Mesenteric fat pad (tissue), 1 donor: Measurements from ENCODE around the gene ZNF205. TPM values are rescaled to one million over a fixed set of nuclear protein-coding genes. Genes with fewer than 3 reads are reported as not detected.

ENCODE experiments used
- DNase-seq: peaks from one replicate; pipeline ENCODE4 v3.0.0-alpha.2; 2020; ENCODE audit warnings: low spot score
- total RNA-seq: library from RNA; stranded (reverse); fragmentation: NEBNext Ultra II Directional; extraction: Animal tissue kit (Norgen Biotek cat#: 25700); gene quantifications from one replicate; pipeline ENCODE4 v1.2.1, GENCODE V29; 2021
- donor health status: DM: yes; HTN: yes; CAD: no.

The ZNF205 gene
- total RNA-seq, 1 donor from 2014 or later = 6.1 TPM

DNA sequence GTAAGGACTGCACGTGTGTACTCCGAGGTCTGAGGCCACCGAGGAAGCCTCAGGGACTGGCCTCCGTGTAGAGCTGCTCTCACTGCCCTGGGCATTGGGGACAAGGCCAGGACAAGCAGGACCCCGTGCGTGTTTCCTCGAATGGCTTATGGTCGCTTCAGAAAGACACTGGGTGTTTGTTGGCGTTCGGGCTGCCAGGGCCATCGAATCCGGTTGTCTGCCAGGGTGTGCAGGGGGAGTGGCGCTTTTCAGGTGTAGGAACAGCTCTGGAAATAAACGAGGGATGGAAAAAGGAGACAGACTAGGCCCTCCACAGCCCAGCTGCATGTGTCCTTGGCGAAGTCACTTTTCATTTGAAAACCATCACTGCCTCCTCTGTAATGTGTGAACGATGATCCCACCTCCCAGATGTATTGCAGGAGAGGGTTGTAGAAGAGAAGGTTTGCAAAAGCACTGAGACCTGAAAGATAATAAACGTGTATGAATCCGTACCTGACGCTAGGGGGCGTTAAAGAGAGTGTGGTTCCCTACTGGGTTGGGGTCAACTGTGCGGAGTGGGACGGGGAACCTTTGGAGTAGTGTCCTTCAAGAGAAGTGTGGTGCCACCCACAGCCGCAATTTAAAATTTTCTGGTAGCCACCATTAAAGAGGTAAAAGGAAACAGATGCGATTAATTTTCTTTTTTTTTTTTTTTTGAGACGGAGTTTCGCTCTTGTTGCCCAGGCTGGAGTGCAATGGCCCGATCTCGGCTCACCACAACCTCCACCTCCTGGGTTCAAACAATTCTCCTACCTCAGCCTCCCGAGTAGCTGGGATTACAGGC is 11.2 kb upstream of the ZNF205 start:
- DNase-seq = no peak

DNA sequence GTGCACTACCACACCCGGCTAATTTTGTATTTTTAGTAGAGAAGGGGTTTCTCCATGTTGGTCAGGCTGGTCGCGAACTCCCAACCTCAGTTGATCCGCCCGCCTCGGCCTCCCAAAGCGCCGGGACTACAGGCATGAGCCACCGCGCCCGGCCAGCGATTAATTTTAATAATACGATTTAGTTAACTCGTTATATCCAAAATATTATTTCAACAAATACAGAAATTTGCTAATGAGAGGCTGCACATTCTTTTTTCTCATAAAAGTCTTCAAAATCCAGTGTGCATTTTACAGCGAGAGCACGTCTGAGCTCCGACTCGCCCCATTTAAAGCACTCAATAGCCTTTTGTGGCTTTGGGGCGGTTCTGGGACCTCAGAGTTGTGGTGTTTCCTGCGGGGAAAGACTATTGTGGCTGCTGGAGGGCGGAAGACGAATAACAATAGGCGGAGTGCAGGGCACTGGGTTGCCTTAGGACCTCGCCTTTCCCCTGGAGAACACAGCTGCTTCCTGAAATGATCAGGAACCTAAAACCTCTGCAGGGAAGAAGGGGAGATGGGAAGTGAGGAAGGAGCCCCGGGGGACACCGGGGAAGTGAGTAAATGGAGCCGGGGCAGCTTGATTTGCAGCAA is 10.4 kb upstream of the ZNF205 start:
- no peak for DNase-seq

DNA sequence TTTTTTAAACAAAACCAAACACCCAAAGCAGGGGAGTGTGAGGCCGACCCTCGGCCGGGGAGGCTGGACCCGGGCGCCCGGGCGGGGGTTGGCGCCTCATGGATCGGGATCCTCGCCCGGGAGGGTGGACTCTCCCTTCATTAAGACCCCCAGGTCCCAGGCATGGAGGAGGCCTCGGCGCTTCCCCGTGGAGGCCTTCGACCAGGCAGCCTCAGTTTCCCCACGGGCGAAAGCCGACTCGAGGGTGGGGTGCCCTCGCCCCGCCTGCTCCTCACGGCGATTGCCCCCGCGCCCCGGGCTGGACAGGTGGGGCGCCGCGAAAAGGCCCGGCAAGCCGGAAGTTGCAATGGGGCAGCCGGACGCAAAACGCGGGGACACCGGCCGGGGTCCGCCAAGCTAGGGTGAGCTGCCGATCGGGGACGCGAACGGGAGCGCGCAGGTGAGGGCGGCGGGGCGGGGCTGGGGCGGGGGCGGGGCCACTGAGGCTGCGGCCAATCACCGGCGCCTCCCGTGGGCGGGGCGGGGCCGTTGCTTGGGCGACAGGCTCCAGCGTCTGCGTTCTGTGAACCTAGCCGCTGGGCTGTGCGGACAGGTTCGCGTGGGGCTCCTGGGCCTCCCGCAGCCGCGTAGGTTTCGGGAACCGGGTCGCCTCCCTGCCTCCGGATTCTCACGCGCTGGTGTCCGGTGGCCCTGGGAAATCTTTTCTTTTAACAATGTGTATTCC is 6.0 kb upstream of the ZNF205 start:
- DNase-seq = peak; percentile 97

DNA sequence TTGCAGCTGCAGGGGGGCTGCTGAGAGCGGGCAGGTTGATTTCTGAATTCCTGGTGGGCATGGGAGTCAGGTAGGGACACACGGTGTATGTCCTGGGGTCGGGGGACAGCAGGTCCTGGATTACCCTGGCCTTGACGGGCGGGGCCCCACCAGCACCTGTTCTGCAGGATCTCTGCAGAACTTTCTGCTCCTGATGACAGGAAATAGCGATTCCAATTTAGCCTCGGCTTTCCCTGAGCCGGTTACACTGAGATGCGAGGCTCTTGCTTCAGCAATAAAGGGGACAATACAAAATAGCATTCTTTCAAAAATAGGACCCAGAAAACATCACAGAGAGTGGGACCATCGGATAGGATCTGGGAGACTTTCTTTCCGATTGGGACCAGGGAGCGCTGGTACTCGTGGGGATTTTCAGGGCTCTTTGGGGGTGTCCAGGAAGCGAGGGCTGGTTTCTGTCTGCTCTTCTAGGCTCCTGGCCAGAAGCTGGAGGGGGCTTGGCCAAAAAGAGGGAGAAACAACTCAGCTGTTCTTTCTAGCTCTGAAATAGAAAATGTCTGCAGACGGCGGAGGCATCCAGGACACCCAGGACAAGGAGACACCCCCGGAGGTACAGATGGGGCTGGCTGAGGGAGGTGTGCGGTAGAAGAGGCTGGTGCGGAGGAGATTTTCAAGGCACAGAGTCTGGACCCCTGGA is 642 bp downstream of the ZNF205 start:
- DNase-seq = no peak

DNA sequence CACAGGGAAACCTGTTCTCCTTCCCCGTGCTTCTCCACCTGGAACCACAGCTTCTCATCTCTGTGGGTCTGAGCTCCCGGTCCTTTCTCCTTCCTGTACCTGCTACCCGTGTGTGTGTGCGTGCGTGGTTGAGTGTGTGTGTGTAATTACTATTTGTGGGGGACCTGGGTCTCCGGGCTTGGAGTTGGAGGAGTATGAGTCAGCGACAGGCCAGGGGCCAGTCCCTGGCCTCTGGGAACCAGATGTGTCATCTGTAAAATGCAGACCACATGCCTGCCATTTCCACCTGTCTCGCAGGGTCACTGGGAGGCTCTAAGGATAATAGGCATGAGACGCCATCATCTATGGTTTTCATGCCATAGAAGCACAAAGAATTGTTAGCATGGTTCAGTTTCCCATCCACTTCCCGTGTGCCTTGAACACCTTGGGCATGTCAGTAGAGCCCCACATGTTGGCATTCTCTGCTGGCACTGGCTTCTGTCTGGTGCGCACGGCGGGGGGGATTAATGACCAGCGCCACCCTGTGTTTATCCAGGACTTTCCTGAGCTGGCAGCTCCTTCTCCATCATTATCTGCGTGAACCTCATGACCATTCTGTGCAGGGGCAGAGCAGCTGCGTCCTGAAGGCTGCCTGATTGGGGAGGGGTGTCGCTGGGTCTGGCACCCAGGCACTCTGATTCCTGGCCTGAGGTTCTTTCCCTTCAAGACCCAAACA is 1.5 kb downstream of the ZNF205 start:
- no peak for DNase-seq

DNA sequence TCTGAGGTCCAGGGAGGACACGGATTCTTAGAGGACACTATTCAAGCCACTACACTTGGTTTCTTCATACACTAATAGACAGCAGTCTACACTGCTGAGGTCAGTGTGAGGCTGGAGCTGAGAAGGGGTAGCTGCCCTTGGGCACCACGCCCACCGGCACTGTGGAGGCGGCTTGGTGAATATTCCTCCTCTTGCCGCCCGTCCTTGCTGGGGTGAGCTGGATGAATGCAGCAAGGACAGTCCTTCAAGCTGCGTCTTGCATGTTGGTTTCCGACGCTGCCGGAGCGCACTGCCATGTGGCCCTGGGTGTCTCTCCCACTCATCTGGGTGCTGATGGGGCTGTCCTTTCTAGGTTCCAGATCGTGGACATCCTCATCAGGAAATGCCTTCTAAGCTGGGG is 2.6 kb downstream of the ZNF205 start:
- DNase-seq = no peak

DNA sequence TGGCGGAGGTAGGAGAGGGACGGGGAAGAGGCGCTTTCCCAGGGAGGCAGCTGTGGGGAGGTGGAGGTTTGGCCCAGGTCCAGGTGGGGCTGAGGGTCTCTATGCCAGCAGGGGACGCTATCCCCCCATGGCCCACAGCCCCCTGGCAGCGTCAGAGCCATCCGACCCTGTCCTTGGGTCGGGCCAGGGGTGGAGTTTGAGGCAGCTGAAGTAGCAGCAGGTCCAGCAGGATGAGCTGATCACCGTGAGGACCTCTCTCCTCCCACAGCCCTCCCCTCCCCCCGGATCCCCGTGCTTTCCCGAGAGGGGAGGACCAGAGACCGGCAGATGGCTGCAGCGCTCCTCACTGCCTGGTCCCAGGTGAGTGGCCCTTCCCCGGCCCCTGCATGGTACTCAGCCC is 3.2 kb downstream of the ZNF205 start:
- DNase-seq = no peak

DNA sequence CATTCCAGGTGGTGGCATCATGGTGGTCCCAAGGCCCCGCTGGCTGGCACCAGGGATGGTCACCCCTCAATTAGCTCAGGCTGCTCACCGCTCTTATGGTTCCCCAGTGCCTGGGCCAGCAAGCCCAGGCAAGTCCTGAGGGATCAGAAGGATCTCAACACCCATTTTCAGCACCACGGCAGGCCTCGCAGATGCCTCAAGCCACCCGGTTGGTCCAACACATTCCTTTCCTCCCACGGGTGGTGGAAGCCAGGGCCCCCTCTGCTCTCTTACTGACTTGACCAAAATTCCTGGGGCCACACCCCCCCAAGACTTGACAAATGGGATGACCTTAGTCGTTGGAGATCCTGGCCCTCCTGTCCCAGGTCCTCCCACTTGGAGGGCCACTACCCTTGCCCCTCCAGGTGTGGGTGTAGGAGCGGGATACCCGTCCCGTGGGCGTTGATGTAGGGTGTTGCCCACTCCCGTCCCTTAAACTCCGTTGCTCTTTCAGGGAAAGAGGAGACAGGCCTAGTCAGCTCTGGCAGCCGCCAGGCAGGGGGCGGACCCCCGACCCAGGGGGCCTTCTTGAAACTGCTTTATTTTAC is 5.9 kb downstream of the ZNF205 start:
- DNase-seq = no peak

DNA sequence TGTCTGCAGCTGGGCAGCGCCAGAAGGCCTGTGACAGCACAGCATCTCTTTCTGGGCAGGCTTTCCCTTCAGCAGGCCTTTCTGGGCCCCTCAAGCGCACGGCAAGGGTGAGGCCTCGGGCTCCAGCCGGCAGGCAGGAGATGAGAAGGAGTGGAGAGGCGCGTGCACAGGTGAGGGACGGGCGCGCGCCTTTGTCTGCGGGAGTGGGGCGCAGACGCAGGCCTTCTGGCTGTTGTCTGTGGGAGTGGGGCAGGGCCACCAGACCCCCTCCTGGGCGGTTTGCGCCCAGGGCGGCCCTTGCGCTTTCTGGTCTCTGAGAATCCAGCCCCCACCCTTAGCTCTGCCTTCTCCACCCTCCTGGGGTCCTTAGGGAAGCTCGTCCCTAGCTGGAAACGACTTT is 6.5 kb downstream of the ZNF205 start:
- DNase-seq = no peak

DNA sequence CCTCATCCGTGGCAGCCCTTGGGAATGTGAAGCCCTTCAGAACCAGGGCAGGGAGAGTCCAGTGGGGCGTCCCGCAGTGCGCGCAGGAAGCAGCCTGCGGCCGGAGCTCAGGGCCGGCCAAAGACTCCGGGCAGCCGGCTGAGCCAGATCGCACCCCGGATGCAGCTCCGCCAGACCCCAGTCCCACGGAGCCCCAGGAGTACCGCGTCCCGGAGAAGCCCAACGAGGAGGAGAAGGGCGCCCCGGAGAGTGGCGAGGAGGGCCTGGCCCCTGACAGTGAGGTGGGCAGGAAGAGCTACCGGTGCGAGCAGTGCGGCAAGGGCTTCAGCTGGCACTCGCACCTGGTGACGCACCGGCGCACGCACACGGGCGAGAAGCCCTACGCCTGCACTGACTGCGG is 6.9 kb downstream of the ZNF205 start:
- DNase-seq = no peak

DNA sequence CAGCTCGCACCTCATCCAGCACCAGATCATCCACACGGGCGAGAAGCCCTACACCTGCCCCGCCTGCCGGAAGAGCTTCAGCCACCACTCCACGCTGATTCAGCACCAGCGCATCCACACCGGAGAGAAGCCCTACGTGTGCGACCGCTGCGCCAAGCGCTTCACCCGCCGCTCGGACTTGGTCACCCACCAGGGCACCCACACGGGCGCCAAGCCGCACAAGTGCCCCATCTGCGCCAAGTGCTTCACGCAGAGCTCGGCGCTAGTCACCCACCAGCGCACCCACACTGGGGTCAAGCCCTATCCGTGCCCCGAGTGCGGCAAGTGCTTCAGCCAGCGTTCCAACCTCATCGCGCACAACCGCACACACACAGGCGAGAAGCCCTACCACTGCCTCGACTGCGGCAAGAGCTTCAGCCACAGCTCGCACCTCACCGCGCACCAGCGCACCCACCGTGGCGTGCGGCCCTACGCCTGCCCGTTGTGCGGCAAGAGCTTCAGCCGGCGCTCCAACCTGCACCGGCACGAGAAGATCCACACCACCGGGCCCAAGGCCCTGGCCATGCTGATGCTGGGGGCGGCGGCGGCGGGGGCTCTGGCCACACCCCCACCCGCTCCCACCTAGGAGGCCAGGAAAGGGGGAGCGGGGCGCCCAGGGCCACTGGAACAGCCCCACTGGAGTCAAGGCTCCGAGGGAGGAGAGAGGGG is 7.5 kb downstream of the ZNF205 start:
- DNase-seq = no peak

DNA sequence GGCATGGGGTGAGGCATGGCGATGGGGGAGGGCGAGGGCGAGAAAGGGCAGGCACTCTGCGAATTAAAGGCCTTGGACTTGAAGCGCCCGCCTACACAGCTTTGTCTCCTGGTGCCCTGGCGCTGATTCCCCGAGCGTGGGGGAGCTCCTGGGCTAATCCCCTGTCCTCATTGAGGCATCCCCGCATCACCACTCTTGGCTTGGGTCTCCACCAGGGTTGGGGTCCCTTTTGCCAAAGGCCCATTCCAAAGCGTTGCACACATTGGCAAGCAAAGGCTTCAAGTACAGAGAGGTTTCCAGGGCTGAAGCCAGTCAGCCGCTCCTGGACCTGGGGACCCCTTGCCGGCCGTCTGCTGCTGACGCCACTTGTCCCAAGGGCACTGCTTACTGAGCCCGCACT is 8.0 kb downstream of the ZNF205 start:
- no peak for DNase-seq

DNA sequence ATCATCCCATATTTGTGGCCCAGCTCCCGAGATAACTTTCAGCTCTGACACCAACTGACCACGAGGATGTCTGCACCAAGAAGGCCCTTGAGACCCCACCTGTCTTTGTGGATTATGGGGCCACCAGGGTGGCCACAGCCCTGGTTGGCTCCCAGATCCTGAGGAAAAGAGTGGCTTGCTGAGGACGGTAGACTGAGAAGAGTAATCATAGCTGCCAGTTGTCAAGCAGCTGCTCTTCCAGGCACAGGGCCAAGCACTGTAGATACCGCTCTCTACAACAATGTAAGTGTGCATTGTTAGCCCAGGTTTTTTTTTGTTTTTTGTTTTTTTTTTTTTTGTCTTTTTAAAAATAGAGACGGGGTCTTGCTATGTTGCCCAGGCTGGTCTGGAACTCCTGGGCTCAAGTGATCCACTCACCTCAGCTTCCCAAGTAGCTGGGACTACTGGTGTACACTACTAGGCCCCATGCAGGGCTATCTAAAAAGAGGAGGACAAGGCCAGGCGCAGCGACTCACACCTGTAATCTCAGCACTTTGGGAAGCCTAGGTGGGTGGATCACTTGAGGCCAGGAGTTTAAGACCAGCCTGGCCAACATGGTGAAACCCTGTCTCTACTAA is 9.6 kb downstream of the ZNF205 start:
- no peak for DNase-seq

DNA sequence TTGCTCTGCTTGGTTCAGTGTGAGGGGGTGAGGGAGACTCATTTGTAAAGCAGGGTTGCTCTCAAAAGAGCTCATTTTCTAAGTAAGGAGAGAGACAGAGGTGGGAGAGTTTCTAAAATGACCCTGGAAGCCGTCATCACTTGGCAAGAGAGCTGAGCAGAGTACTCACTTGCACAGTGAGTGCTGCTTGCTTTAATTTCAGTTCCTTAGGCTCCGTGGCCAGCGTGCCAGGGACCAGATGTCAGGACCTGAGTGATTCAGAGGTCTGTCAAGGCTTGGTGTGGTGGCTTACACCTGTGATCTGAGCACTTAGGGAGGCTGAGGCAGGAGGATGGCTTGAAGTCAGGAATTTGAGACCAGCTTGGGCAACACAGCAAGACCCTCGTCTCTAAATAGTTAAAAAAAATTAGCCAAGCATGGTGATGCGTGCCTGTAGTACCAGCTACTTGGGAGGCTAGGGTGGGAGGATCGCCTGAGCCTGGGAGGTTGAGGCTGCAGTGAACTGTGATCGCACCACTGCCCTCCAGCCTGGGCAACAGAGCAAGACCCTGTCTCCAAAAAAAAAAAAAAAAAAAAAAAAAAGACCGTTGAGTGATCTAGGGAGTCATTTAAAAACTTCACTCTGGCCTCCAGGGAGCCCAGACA is 10.7 kb downstream of the ZNF205 start:
- no peak for DNase-seq

DNA sequence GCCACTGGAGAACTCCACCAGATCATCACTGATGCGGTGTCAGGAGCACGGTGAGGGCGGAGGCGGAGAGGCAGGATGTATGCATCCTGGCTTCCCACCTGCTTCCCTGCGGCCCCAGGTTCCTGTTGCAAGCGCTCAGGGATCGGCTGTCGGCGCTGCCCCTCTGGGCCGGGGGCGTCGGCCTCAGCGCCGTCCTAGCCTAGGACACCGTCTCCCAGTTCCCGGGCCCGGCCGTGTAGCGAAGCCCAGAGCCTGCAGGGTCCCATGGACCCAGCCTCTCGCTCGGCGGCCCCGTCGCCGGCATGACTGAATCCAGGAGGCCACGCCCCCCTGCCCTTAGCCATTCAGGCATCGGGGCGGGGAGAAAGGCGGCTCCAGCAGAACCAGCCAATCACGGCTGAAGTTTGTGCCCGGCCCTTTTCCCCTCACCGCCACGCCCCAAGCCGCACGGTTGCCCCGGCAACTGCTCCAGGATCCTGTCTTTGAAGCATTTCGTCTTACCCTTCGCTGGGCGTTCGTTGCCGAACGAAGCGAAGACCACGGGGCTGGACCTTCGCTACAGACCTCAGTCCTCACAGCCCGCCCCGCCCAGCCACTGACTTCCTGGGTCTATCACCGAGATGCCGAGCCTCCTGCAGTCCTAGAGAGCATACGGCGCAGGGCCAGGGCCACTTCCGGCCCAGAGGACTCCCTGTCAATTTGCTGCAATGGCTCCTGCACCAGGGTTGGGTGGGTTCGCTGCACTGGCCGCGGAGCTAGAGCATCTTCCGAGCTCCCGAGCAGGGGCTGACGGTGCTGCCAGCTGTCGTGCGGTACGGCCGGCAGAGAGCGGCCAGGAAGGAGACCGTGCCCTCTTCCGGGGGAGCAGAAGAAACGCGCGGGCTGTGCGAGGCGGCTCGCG is 11.8 kb downstream of the ZNF205 start:
- DNase-seq = peak; percentile 98

DNA sequence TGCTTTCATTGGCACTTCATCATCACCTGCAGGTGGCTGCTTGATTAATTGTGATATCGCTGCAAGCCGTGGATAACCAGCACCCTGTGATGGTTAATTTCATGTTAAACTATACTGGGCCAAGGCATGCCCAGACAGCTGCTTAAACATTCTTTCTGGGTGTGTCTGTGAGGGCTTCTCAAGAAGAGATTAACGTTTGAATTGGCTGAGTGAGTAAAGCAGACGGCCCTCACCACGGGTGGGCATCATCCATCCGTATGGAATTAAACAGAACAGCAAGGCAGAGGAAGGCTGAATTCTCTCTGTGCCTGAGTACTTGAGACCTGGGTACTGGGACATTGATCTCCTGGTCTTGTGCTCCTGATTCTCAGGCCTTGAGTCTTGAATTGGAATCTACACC is 15.4 kb downstream of the ZNF205 start:
- DNase-seq = no peak

DNA sequence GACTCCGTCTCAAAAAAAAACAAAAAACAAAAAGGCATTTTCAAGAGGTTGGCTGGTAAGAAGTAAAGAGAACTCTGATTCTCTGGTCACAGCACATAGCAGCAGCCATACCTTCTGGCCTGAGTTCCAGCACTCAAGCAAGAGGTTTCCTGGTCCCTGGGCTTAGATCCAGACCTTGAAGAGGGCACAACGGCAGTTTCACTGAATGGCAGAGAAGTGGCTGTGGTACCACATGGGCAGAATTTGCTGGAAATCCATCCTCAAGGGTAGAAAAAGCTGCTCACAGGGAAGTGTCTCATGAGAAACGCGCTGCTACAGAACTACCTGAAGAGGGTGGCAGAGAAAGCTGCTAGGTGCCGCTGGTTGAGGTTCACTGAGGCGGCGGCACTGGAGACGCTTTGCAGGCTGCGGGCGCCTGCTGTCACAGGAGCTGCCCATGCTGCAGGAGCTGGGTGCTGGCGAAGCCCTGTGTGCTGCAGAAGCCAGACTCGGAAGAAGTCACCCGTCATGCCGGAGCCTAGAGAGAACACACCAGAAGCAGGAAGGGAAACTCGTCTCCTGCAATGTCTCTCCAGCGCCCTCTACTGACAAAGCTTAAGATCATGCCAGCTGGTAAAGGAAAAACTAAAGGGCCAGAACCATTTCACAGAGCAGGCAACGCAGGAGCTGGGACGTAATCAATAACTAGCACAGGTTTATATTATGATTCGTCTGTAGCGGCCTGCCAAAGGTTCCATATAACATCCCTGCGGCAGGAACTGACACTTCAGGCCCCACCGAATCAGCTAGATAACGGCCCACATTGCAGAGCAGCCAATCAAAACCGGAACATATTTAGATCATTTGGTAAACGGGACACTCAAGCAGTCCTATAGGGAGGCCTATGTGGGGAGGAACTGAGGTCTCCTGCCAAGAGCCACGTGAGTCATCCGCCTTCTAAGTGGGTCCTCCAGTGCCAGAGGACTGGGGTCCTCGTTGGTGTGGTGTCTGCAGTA is 17.0 kb downstream of the ZNF205 start:
- no peak for DNase-seq
